Liver (tissue), 9 donors: ENCODE measurements around the gene LY6G6F. TPM values are rescaled to one million over a fixed set of nuclear protein-coding genes. Genes with fewer than 3 reads are reported as not detected.

Experiments used
- DNase-seq: peaks from one replicate; pipeline ENCODE4 v3.0.0-alpha.2; 2017; ENCODE audit warnings: low spot score
- H3K27ac ChIP-seq, 2 donors: one replicate each; pipeline ENCODE4 v1.7.0; 2013; ENCODE audit warnings: inconsistent platforms in 2 of 2, low read length in 2 of 2, control low read depth in 1 of 2, low read depth in 1 of 2, mild to moderate bottlenecking in 1 of 2
- H3K27me3 ChIP-seq, 4 donors: one replicate each; pipeline versions ENCODE4 v1.6.1 to v1.7.0; 2013; ENCODE audit warnings: low read length in 3 of 4, inconsistent platforms in 1 of 4, mild to moderate bottlenecking in 1 of 4, moderate library complexity in 1 of 4; ENCODE audit not compliant: control insufficient read depth in 4 of 4, insufficient read depth in 4 of 4
- H3K36me3 ChIP-seq, 4 donors: one replicate each; pipeline versions ENCODE4 v1.6.1 to v1.7.0; 2013; ENCODE audit warnings: low read length in 3 of 4, mild to moderate bottlenecking in 3 of 4, low read depth in 1 of 4, moderate library complexity in 1 of 4; ENCODE audit not compliant: control insufficient read depth in 4 of 4, insufficient read depth in 3 of 4
- H3K4me1 ChIP-seq, 4 donors: one replicate each; pipeline versions ENCODE4 v1.6.1 to v1.7.0; 2013; ENCODE audit warnings: low read length in 3 of 4, mild to moderate bottlenecking in 3 of 4, moderate library complexity in 1 of 4; ENCODE audit not compliant: control insufficient read depth in 4 of 4, insufficient read depth in 4 of 4
- H3K4me3 ChIP-seq, 3 donors: one replicate each; pipeline versions ENCODE4 v1.6.1 to v1.7.0; 2013; ENCODE audit warnings: low read length in 3 of 3, control low read depth in 1 of 3, low read depth in 1 of 3, mild to moderate bottlenecking in 1 of 3
- H3K9ac ChIP-seq, 2 donors: one replicate each; pipeline ENCODE4 v1.7.0; 2013; ENCODE audit warnings: low read length in 2 of 2, mild to moderate bottlenecking in 2 of 2, moderate library complexity in 2 of 2, control low read depth in 1 of 2, low read depth in 1 of 2
- H3K9me3 ChIP-seq, 4 donors: one replicate each; pipeline versions ENCODE4 v1.6.1 to v1.7.0; 2013; ENCODE audit warnings: low read length in 3 of 4; ENCODE audit not compliant: control insufficient read depth in 4 of 4
- EGR1 ChIP-seq, 2 donors: IDR thresholded peaks; 2 replicates each; pipeline ENCODE4 v1.6.1; 2016 to 2018; ENCODE audit warnings: antibody characterized with exemption in 2 of 2, low read depth in 2 of 2
- FOXA1 ChIP-seq: IDR thresholded peaks from 2 replicates; pipeline ENCODE4 v1.6.1; 2016; ENCODE audit warnings: antibody characterized with exemption
- FOXA2 ChIP-seq: IDR thresholded peaks from 2 replicates; pipeline ENCODE4 v1.6.1; 2016; ENCODE audit warnings: antibody characterized with exemption
- GABPA ChIP-seq, 2 donors: IDR thresholded peaks in 1 of 2; conservative IDR thresholded peaks in 1 of 2; 2 replicates each; pipeline ENCODE4 v1.6.1; 2016; ENCODE audit warnings: antibody characterized with exemption in 2 of 2, mild to moderate bottlenecking in 1 of 2, moderate library complexity in 1 of 2
- HNF4A ChIP-seq, 2 donors: conservative IDR thresholded peaks; 2 replicates each; pipeline ENCODE4 v1.6.1; 2016; ENCODE audit warnings: antibody characterized with exemption in 2 of 2, mild to moderate bottlenecking in 2 of 2
- HNF4G ChIP-seq: IDR thresholded peaks from 2 replicates; pipeline ENCODE4 v1.6.1; 2016; ENCODE audit warnings: antibody characterized with exemption
- JUND ChIP-seq, 2 donors: IDR thresholded peaks; 2 replicates each; pipeline ENCODE4 v1.6.1; 2016; ENCODE audit warnings: antibody characterized with exemption in 2 of 2
- MAX ChIP-seq: IDR thresholded peaks from 2 replicates; pipeline ENCODE4 v1.6.1; 2016; ENCODE audit warnings: antibody characterized with exemption
- NR2F2 ChIP-seq: IDR thresholded peaks from 2 replicates; pipeline ENCODE4 v1.6.1; 2016; ENCODE audit warnings: antibody characterized with exemption
- RAD21 ChIP-seq, 2 donors: IDR thresholded peaks; 2 replicates each; pipeline ENCODE4 v1.6.1; 2016; ENCODE audit warnings: antibody characterized with exemption in 2 of 2, mild to moderate bottlenecking in 2 of 2
- REST ChIP-seq: IDR thresholded peaks from 2 replicates; pipeline ENCODE4 v1.6.1; 2016; ENCODE audit warnings: antibody characterized with exemption, mild to moderate bottlenecking
- RXRA ChIP-seq, 2 donors: IDR thresholded peaks; 2 replicates each; pipeline ENCODE4 v1.6.1; 2017 to 2018; ENCODE audit warnings: antibody characterized with exemption in 2 of 2, mild to moderate bottlenecking in 1 of 2
- SP1 ChIP-seq: IDR thresholded peaks from 2 replicates; pipeline ENCODE4 v1.6.1; 2018; ENCODE audit warnings: antibody characterized with exemption, mild to moderate bottlenecking
- TAF1 ChIP-seq: conservative IDR thresholded peaks from 2 replicates; pipeline ENCODE4 v1.6.1; 2016; ENCODE audit warnings: antibody characterized with exemption, mild to moderate bottlenecking
- whole genome bisulfite sequencing: extraction: QIAGEN DNeasy Blood & Tissue Kit; methylation state at CpG from one replicate; pipeline ENCODE4 v1.1.7; 2013; 5-methylcytosine and 5-hydroxymethylcytosine counted together
- polyA plus RNA-seq, 2 donors: library from polyadenylated mRNA; stranded (reverse) in 1 of 2; unstranded in 1 of 2; fragments of 200-250 nt in 1 of 2; fragments of >200 nt in 1 of 2; fragmentation: Nextera tagmentation in 1 of 2; extraction: Ambion mirVana in 1 of 2; gene quantifications; one replicate each; pipeline versions ENCODE4 v1.2.1 to v1.2.3, GENCODE V29; 2013 to 2015
- total RNA-seq, 2 donors: library from RNA; depleted of rRNA; stranded (reverse); fragments of >200 nt; gene quantifications; one replicate each; pipeline ENCODE4 v1.2.3, GENCODE V29; 2014
- TF ChIP-seq, protein P1 (sequence below): IDR thresholded peaks from 2 replicates; pipeline ENCODE4 v1.6.1; 2016; ENCODE audit warnings: antibody characterized with exemption
- TF ChIP-seq, protein P2 (sequence below): fragments of 150-350 bp; IDR thresholded peaks from 2 replicates; pipeline ENCODE4 v1.5.1; 2017; ENCODE audit warnings: improper control_type of control experiment, low read depth, low read length; ENCODE audit not compliant: missing input control
- TF ChIP-seq, protein P3 (sequence below): IDR thresholded peaks from 2 replicates; pipeline ENCODE4 v1.6.1; 2016; ENCODE audit warnings: antibody characterized with exemption
- donor health status: healthy.
- donor health status: healthy.
- donor health status: healthy.
- donor health status: healthy.
- donor health status: healthy.

The LY6G6F gene
- total and polyA plus RNA-seq, 4 donors: 0.08 to 3.2 TPM; not detected in 2

DNA sequence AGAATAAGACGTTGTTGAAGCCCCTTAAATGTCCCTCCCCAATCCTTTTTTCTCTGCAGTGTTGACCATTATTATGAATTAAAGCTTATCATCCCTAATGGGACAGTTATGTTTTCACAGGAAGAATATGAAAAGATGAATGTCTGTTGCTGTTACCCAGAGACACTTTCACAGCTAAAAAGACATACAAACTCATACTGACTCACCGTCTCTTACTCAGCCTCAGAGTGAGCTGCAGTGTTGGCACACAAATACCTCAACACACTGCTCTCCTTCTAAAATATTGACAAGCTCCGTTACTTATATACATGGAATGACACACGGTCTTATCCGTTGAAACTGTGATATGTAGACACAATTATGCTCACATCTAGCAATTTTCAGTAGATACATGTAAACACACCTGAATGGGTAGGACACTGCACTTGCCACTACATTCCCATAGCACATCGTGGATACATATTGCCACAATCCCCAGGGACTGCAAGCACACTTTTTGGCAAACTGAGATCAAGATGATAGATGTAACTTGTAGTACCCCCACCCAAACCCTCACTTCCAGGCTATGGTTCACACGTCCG, 46.2 kb downstream of the LY6G6F start:
- WGBS: 81% methylated on average over 8 of the region's 8 CpGs
- H3K27me3 ChIP-seq: no peaks in the 10 kb centered on the region
- TF ChIP-seq HNF4G (no peak), RXRA (IDR thresholded peaks at IDR 0.05) (no peak), MAX (no peak), HNF4A (conservative IDR thresholded peaks at IDR 0.05) (no peak), RAD21 (IDR thresholded peaks at IDR 0.05) (no peak), FOXA2 (no peak), TAF1 (no peak), NR2F2 (no peak), SP1 (no peak), GABPA (IDR thresholded peaks at IDR 0.05 in 1 of 2, conservative IDR thresholded peaks at IDR 0.05 in 1 of 2) (no peak)

GRCh38 chr6:31758281-31758680, 51.6 kb downstream of the LY6G6F start:
- TF ChIP-seq GABPA (IDR thresholded peaks at IDR 0.05 in 1 of 2, conservative IDR thresholded peaks at IDR 0.05 in 1 of 2) (no peak), RXRA (IDR thresholded peaks at IDR 0.05) (no peak), REST (no peak), FOXA2 (no peak), JUND (IDR thresholded peaks at IDR 0.05) (no peak), FOXA1 (no peak), EGR1 (IDR thresholded peaks at IDR 0.05; ENCODE audit: low read depth in 2 of 2) (no peak), MAX (no peak), SP1 (no peak), NR2F2 (no peak), HNF4A (conservative IDR thresholded peaks at IDR 0.05) (no peak), HNF4G (no peak), TAF1 (no peak)
- TF ChIP-seq, protein P1, sequence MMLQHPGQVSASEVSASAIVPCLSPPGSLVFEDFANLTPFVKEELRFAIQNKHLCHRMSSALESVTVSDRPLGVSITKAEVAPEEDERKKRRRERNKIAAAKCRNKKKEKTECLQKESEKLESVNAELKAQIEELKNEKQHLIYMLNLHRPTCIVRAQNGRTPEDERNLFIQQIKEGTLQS: no peak
- TF ChIP-seq, protein P2, sequence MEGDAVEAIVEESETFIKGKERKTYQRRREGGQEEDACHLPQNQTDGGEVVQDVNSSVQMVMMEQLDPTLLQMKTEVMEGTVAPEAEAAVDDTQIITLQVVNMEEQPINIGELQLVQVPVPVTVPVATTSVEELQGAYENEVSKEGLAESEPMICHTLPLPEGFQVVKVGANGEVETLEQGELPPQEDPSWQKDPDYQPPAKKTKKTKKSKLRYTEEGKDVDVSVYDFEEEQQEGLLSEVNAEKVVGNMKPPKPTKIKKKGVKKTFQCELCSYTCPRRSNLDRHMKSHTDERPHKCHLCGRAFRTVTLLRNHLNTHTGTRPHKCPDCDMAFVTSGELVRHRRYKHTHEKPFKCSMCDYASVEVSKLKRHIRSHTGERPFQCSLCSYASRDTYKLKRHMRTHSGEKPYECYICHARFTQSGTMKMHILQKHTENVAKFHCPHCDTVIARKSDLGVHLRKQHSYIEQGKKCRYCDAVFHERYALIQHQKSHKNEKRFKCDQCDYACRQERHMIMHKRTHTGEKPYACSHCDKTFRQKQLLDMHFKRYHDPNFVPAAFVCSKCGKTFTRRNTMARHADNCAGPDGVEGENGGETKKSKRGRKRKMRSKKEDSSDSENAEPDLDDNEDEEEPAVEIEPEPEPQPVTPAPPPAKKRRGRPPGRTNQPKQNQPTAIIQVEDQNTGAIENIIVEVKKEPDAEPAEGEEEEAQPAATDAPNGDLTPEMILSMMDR: no peak
- TF ChIP-seq, protein P3, sequence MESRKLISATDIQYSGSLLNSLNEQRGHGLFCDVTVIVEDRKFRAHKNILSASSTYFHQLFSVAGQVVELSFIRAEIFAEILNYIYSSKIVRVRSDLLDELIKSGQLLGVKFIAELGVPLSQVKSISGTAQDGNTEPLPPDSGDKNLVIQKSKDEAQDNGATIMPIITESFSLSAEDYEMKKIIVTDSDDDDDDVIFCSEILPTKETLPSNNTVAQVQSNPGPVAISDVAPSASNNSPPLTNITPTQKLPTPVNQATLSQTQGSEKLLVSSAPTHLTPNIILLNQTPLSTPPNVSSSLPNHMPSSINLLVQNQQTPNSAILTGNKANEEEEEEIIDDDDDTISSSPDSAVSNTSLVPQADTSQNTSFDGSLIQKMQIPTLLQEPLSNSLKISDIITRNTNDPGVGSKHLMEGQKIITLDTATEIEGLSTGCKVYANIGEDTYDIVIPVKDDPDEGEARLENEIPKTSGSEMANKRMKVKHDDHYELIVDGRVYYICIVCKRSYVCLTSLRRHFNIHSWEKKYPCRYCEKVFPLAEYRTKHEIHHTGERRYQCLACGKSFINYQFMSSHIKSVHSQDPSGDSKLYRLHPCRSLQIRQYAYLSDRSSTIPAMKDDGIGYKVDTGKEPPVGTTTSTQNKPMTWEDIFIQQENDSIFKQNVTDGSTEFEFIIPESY: no peak
- no peaks in the 10 kb centered on the region for H3K27me3 ChIP-seq
- no peak for DNase-seq
- no peaks in the 10 kb centered on the region for H3K4me1 ChIP-seq
- WGBS: over 99% methylated on average over 2 of the region's 2 CpGs
- H3K9ac ChIP-seq: no peak overlapping the region
- no peak overlapping the region for H3K27ac ChIP-seq
- no peaks in the 10 kb centered on the region for H3K9me3 ChIP-seq
- no peak overlapping the region for H3K4me3 ChIP-seq
- H3K36me3 ChIP-seq: no peaks in the 10 kb centered on the region

More for the DNA sequence above, 46.2 kb downstream of the LY6G6F start:
- no peaks in the 10 kb centered on the region for H3K9me3 ChIP-seq
- no peaks in the 10 kb centered on the region for H3K4me1 ChIP-seq
- DNase-seq: no peak
- H3K27ac ChIP-seq: no peak overlapping the region
- no peak overlapping the region for H3K9ac ChIP-seq
- H3K4me3 ChIP-seq: no peak overlapping the region
- H3K36me3 ChIP-seq: no peaks in the 10 kb centered on the region
